ENCODE results near the gene NUP210L.

- TF ChIP-seq CTCF (IDR thresholded peaks at IDR 0.05) (no peak), POLR2A (IDR thresholded peaks at IDR 0.05) (no peak), POLR2AphosphoS5 (IDR thresholded peaks at IDR 0.05) (no peak)
Measured at GRCh38 chr1:153961421-153961820, 193.5 kb downstream of the NUP210L start.

Data from sigmoid colon (tissue), 4 donors.